HG03469 (cell line): ENCODE data around the gene FAM162A.

Source experiments
- ATAC-seq: cut with Tn5 transposase; IDR thresholded peaks from one replicate; pipeline ENCODE4 v1.9.1; 2021; ENCODE audit warnings: mild to moderate bottlenecking, moderate library complexity, moderate number of reproducible peaks; ENCODE audit not compliant: unreplicated experiment

FAM162A gene

DNA sequence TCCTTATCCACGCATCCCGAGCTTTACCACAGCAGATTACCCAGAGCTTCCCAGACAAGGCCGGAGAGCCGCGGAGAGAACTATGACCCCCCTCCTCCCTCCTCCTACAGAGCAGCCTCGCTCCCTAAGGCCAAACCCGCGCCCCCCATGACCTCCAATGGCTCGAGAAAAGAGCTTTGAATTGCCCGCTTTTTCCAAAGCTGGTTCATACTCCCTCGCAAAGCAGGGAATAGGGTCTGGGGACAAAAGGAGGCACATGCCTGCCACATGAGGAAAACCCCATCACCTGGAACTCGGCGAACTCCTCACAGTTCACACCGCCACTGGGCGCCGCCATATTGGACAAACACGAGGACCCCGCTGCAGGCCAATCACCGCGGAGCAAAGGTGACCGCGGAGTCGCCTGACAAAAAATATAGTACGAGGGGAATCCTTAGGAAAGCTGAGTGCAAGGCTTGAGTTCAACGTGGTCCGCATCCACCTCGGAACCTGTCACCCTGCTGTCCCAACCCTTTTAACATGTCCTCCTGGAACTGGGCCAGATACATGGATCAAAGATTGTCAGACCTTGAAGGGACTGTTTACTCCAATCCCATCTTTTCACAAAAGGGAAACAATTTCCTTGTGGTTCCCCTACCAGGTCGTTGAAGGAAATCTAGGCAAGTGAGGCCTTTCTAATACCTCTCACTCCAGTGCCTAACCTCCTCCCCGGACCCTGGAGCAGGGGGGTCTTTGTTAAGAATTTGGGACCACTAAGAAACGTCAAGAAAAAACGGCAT, 905 bp upstream of the FAM162A start, which contains the start of gene MIX23:
Gene MIX23 (minus strand): TSS at position 344 of the 779 bp plus-strand sequence. CDS start 7 bp downstream, at position 337.
- ATAC-seq = peak; percentile 27

DNA sequence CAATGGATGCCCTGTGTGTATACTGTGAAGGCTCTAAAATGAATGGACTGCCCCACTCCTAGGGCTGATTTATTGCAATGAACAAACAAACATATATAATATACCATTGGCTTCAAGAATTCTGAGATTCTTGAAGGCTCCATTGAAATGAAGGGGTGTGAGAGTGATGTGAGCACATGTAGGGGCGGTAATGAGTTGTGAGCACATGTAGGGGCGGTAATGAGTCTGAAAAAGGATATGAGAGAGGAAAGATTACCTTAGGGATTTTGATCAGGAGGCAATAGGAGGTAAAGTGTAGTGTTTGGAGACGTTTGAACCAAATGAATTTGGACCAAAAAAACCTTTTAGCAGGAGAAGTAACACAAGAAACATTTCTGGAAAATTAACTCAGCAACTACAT, 3.7 kb downstream of the FAM162A start:
- no peak for ATAC-seq

DNA sequence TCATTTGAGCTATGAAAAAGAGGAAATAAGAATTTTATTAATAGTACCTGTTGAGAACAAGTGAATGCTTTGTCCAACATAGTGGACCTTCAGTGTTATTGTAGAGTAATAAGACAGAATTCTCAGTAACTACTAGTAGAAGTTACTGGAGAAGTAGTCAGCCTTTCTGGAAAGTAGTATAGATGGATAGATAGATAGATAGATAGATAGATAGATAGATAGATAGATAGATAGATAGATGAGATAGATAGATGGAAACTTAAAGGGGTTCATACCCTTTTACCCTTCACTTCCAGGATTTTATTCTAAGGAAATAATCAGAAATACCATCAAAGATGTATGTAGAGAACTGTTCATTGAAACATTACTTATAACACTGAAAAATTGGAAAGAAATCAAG, 5.2 kb downstream of the FAM162A start:
- no peak for ATAC-seq

DNA sequence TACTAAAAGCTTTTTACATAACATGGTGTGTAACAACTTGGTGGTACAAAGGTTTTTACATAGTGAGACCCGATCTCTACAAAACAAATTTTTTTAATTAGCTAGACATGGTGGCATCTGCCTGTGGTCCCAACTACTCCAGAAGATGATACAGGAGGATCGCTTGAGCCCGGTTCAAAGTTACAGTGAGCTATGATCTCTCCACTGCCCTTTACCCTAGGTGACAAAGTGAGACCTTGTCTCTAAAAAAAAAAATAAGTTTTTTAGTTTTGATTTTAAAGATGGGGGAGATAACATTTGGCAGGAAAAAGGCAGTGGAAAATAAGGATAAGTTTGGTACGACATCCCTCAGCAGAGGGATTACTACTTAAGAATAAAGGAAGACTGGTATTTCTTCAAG, 5.9 kb downstream of the FAM162A start:
- ATAC-seq = no peak

DNA sequence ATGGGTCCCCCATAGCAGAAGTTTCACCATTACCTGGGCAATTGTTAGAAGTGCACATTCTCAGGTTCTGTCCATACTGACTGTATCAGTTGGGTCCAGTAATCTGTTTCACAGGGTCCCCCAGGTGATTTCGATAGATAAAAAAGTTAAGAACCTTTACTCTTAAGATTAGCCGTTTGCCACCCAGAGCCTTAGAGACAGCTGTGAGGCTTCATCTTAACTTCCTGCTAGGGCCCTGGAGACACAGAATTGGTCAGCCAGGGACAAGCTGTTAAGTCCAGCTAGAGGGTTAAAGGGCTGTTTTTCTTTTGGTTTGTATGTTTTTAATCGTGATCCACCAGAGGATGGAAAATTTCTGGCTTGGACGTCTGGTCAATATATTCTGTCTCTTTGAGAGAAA, 6.7 kb downstream of the FAM162A start:
- ATAC-seq = no peak

DNA sequence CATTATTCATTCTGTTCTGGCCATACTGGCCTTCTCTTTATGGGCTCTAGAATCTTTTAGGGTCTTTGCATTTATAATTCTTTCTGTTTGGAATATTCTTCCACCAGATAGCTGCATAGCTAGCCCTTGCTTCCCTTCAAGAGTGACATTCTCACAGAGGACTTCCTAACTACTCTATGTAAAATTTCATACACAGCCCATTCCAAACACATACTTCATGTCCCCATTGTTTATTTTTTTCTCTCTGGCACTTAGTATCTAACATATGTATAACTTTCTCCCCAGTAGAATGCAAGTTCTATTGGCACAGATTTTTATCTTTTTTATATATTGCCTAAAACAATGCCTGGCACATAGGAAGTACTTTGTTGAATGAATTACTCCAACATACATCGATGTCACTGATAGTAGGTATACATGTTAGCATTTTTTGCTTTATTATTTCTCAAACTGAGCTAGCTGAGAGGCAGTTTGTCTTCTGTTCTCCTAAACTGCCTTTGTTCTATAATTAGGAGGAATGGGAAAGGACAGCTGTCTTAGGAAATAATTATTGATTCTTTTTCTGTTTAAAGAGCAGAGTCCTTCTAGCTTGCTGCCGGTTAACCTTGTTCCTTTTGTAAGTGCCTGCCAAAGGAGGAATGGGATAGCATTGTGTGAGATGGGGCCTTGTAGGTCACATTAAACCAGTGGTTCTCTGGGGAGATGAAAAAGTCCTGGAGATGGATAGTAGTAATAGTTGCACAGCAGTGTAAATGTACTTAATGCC, 7.9 kb downstream of the FAM162A start:
- ATAC-seq = no peak

DNA sequence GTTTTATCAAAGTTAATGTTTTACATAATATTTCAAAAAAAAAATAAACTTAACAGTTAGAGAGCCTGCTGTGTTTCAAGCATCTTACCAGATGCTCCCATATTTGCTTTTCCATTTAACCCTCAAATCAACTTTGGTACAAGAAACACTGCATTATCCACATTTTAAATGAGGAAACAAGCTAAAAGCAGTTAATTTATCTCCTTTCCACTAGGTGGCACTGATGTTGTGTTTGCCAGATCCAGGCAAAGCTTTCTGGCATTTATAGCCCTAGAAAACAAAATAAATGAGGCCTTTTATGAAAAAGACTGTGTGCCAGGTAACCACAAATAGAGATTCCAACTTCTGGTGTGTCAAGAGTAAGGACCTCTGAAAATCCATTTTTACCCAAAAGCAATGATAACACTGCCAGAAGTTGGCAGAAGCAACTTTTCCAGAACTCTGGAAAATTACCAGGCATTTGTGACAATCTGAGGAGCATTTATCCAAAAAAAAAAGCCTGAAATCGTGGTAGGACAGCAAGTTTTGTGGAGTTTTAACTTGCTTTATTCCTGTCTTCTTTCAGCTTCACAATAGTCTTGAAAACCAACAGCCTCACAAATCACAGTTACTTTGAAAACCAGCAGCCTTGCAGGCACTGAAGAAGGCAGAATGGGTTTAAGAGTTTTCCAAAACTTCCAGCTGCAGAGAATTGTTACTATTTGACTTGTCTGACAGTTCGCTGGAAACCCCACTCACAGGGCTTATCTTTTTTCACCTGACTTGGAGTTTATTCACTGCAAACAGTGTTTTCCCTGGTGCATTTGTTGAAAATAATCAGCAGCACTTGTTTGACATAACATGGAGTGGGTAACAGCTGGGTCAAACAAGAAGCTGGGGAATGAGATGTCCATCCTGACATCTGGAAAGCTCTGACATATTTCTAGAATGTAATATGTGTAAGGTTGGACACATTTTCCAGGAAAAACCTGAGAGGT, 9.2 kb downstream of the FAM162A start:
- ATAC-seq = no peak

DNA sequence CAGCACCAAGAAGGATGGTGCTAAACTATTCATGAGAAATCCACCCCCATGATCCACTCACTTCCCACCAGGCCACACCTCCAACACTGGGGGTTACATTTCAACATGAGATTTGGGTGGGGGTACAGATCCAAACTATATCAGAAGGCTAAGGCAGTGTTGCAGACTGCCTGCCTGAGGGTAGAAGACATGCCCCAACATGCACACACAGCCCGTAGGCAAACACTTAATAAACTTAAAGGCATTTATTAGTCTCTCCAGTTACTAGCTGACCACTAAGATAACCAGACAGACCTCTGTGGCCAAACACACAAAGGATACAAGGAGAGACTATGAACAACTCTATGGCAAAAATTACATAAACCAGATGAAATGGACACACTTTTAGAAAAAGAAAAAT, 10.2 kb downstream of the FAM162A start:
- no peak for ATAC-seq

DNA sequence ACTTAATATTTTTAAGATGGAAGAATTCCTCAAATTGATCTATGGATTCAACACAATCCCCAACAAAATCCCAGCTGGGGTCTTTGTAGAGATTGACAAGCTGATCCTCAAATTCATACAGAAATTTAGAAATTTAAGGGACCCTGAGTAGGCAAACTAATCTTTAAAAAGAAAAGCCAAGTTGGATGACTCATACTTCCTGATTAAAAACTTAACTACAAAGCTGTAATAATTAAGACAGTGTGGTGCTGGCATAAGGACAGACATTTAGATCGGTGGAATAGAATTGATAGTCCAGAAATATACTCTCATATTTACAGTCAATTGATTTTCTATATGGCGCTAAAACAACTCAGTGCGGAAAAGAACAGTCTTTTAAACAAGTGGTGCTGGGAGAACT, 11.6 kb downstream of the FAM162A start:
- no peak for ATAC-seq

DNA sequence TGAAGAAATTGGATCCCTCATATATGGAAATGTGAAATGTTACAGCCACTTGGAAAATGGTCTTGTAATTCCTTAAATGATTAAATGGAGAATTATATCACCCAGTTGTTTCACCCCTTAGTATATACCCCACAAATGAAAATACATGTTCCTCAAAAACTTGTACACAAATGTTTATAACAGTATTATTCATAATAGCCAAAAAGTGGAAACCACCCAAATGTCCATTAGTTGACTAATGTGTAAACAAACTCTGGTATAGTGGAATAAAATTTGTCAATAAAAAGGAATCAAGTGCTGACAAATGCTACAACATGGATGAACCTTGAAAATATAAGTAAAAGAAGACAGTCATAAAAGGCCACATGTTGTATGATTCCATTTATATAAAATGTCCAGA, 12.5 kb downstream of the FAM162A start:
- no peak for ATAC-seq

DNA sequence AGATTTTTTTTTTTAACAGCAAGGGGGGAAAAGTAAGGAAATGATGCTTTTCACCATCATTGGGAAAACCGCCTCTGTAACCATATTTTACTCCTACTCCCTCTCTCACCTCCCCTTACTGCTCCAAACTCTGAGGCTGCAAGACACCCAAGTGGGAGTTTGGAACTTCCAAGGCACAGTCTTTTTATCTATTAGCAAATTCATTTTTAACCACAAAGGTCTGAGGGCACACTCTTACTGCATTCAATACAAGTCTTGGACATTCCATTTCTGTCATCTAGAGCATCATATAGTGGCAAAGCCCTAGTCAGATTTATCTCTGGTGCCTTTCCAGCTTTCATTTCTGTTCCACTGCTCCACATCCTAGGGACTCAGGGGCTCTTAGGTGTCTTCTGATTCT, 13.2 kb downstream of the FAM162A start:
- no peak for ATAC-seq

DNA sequence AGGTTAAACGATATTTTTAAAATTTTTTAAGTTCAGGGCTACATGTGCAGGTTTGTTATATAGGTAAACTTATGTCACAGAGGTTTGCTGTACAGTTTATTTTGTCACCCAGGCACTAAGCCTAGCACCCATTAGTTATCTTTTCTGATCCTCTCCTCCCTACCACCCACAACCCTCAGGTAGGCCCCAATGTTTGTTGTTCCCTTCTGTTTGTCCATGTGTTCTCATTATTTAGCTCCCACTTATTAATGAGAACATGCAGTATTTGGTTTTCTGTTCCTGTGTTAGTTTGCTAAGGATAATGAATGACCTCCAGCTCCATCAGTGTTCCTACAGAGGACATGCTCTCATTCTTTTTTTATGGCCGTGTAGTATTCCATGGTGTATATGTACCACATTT, 14.9 kb downstream of the FAM162A start:
- ATAC-seq = no peak

DNA sequence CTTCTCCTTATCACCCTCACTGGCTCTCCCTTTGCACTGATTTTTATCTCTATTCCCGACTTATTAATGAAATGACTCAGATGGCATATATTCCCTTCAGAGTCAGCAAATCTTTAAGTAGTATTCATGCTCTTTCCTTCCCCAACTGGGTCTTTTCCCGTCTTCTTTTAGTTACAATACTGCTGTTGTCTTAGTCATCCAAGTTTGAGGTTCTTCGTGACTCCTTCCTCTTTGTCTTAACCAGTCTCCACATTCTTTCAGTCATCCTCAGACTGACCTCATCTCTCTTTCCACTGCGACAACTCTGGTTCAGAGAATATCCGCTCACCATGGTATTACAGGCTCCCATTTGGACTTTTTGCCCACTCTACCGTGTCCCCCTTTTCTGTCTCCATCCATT, 19.5 kb downstream of the FAM162A start:
- ATAC-seq = no peak

DNA sequence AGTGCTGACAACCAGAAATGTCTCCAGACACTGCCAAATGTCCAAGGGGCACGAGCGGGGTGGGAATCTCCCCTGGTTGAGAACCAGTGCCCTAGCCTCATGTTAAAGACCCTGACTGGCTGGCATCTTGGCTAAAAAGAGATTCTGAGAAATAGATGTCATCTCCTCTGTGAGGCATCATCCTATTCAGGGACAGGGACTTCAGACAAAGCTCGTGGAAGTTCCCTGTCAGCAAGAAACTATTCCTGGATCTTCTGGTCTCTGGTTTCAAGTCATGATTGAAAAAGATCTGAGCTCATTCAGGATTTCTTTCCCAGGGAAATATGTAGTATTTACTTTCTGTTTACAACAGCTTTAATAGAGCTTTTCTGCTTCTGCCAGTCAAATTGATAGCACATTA, 21.0 kb downstream of the FAM162A start:
- no peak for ATAC-seq

DNA sequence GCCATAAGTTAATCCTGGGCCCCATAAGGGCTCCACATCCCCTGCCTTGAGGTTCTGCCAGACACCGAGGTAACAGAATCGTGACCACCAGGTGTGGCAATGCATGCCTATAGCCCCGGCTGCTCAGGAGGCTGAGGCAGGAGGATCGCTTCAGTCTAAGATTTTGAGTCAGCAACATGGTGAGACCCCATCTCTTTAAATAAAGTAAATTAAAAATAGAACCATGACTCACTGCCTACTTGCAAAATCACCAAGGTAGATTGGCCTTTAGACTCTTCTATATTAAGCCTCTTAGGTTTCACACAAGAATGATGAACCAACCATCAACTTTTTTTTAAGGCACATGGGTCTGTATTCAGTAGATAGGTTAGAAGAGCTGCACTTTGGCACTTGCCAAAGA, 22.2 kb downstream of the FAM162A start:
- no peak for ATAC-seq

DNA sequence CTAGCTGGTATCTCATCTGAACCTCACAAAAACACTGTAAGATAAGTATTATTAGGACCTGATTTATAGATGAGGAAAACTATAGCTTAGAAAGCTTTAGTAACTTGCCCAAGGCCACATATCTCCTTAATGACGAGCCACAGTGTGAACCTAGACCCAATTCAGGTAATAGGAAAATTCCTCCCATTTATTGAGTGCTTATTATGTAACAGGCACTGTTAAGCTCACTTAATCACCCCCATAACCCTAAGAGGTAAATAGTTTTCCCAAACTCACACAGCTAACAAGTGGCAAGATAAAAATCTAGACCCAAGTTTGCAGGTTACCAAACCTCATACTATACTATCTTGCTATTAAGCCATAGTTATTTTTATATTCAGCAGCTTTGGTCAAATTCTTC, 24.0 kb downstream of the FAM162A start:
- no peak for ATAC-seq

DNA sequence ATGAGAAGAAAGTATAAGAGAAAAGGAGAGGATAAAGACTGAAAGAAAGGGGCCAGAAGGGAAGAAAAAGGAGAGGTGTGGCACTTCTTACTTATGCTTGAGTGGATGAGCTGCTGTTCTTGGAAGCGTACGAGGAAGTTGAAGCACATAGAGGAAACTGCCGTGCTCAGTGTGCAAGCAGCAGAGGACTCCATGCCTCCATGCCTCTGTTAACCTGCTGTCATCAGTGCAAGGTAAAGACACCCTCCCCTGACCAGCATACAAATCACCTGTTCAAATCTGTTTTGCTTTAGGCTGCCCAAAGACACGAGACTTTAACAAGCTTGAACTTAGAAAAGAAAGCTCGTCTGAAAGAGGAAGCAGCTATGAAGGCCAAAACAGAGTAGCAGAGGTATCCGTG, 25.5 kb downstream of the FAM162A start:
- no peak for ATAC-seq

DNA sequence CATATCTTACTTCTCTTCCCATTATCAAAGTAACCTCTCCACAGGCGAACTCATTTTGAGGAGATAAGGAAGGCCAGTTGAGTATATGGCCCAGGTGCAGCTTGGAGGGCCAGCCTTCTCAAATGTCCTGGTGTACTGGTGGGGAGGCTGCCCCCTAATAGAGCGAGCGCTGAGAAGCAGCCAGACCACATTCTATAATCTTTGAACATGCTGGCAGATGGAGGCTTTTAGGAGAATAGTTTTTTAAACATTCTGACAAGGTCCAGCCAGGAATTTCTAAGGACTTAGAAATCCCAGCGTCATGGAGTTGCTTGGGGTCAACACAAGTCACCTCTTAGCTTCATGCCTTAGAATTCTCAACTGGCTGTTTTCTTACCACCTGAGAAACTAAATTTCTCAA, 26.1 kb downstream of the FAM162A start:
- no peak for ATAC-seq

DNA sequence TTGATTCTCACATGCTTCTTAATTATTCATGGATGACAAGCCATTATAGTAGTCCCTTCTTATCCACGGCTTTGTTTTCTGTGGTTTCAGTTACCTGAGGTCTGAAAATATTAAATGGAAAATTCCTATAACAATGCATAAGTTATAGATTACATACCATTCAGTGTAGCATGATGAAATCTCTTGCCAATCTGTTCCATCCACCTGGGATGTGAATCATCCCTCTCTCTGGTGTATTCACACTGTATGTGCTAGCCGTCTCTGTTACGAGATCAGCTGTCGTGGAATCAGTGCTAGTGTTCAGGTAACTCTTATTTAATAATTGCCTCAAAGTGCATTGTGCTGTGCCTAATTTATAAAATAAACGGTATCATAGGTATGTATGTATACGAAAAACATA, 26.7 kb downstream of the FAM162A start:
- no peak for ATAC-seq

DNA sequence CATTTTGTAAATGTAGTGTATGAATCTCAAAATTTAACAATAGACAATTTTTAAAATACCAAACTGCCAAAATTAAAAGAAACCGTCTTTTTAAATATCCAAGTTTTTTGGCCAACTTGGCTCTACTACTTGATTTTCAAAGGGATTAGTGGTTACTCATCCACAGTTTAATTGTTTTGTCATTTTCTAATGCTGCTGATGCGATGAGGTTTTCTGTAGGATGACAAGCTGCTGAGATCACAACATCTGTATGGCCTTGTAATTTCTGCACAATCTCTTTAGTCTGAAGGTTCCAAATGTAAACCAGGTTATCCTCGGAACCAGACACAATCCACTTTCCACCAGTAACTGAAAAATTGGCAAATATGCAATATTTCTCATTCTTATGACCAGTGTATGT, 30.4 kb downstream of the FAM162A start:
- ATAC-seq = no peak

DNA sequence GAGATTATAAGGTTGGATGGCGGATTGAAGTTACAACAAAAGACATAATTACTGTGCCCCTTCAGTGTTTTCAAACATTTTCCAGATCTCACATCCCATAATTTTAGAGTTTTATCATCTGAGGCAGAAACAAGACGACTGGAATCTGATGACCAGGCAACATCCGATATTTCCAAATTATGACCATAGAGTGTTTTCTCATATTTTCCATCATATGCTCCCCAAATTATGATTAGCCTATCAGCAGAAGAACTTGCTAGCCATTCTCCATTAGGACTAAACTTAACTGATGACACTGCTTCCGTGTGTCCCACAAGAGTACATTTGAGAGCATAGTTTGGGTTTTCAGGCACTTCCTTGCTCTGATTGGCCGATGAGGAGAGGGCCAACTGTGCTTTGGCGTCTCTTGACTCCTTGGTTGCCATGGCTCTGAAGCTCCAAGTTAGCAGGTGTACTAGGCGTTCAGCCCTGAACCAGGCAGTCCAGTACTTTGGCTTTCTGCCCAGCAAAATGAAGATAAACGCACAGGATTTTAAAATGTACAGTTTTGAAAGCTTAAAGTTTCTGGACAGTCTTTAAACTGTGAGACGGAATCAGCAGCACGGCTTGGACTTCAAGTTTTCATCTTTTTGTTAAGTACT, 31.2 kb downstream of the FAM162A start:
- ATAC-seq = peak; percentile 34
